Gastrocnemius medialis (tissue), 4 donors: ENCODE measurements around the gene GNG11. TPM values are rescaled to one million over a fixed set of nuclear protein-coding genes. Genes with fewer than 3 reads are reported as not detected.

Experiments used
- ATAC-seq, 2 donors: fragments of 150-250 bp; one replicate each; pipeline ENCODE4 v1.9.1; 2016
- DNase-seq, 2 donors: peaks; one replicate each; pipeline ENCODE4 v3.0.0-alpha.2; 2019
- H3K27ac ChIP-seq, 4 donors: fragments of 200-600 bp; sonication (generic); 1 replicate in 1 of 4; 2 replicates in 3 of 4; pipeline ENCODE4 v1.5.1; 2016 to 2018; ENCODE audit warnings: mild to moderate bottlenecking in 2 of 4, moderate library complexity in 1 of 4
- H3K27me3 ChIP-seq, 3 donors: fragments of 200-600 bp; sonication (generic) in 2 of 3; 1 replicate in 1 of 3; 2 replicates in 2 of 3; pipeline versions ENCODE4 v1.5.1 to v1.6.0; 2016 to 2019; ENCODE audit warnings: mild to moderate bottlenecking in 1 of 3, moderate library complexity in 1 of 3
- H3K36me3 ChIP-seq, 2 donors: fragments of 200-600 bp; sonication (generic) in 1 of 2; one replicate each; pipeline ENCODE4 v1.5.1; 2017 to 2018
- H3K4me1 ChIP-seq, 2 donors: fragments of 200-600 bp; sonication (generic) in 1 of 2; one replicate each; pipeline ENCODE4 v1.5.1; 2016 to 2017; ENCODE audit warnings: mild to moderate bottlenecking in 2 of 2
- H3K4me3 ChIP-seq, 4 donors: fragments of 200-600 bp; sonication (generic) in 3 of 4; 1 replicate in 1 of 4; 2 replicates in 3 of 4; pipeline ENCODE4 v1.5.1; 2016 to 2019; ENCODE audit warnings: mild to moderate bottlenecking in 2 of 4
- H3K9me3 ChIP-seq, 3 donors: fragments of 200-600 bp; sonication (generic) in 2 of 3; 1 replicate in 1 of 3; 2 replicates in 2 of 3; pipeline ENCODE4 v1.5.1; 2016 to 2019
- CTCF ChIP-seq, 5 experiments: fragments of 450-650 bp in 3 of 5; fragments of 200-600 bp in 2 of 5; sonication (generic) in 2 of 5; IDR thresholded peaks in 4 of 5; conservative IDR thresholded peaks in 1 of 5; 1 replicate in 4 of 5; 2 replicates in 1 of 5; pipeline ENCODE4 v1.5.1; 2016 to 2019; ENCODE audit warnings: antibody characterized with exemption in 5 of 5, mild to moderate bottlenecking in 3 of 5, moderate library complexity in 3 of 5
- POLR2A ChIP-seq, 2 donors: fragments of 450-650 bp; IDR thresholded peaks; one replicate each; pipeline ENCODE4 v1.6.1; 2017; ENCODE audit warnings: antibody characterized with exemption in 2 of 2, mild to moderate bottlenecking in 2 of 2, moderate library complexity in 2 of 2
- in situ Hi-C, 4 donors: fragments of 200-750 bp; cut with MboI; loops; one replicate each; pipeline versions ENCODE4 v1.15.0 to v1.8.0; 2017; ENCODE audit warnings: low sequenced_read_pairs in 4 of 4
- intact Hi-C: fragments of 100-400 bp; cut with DNase I; formaldehyde crosslinking; loops from one replicate; pipeline ENCODE4 v1.15.1; 2023; ENCODE audit warnings: low total_unique reads
- total RNA-seq, 4 donors: library from RNA; depleted of rRNA; stranded (reverse); fragments of >200 nt; gene quantifications; one replicate each; pipeline versions ENCODE4 v1.1.0 to v1.2.3, GENCODE V29; 2016

GNG11 gene
- 10 to 100 TPM in 1 of 4 donors, 1 to 10 TPM in 3; 4.6 to 11.4 (median 6.9) TPM for total RNA-seq

DNA sequence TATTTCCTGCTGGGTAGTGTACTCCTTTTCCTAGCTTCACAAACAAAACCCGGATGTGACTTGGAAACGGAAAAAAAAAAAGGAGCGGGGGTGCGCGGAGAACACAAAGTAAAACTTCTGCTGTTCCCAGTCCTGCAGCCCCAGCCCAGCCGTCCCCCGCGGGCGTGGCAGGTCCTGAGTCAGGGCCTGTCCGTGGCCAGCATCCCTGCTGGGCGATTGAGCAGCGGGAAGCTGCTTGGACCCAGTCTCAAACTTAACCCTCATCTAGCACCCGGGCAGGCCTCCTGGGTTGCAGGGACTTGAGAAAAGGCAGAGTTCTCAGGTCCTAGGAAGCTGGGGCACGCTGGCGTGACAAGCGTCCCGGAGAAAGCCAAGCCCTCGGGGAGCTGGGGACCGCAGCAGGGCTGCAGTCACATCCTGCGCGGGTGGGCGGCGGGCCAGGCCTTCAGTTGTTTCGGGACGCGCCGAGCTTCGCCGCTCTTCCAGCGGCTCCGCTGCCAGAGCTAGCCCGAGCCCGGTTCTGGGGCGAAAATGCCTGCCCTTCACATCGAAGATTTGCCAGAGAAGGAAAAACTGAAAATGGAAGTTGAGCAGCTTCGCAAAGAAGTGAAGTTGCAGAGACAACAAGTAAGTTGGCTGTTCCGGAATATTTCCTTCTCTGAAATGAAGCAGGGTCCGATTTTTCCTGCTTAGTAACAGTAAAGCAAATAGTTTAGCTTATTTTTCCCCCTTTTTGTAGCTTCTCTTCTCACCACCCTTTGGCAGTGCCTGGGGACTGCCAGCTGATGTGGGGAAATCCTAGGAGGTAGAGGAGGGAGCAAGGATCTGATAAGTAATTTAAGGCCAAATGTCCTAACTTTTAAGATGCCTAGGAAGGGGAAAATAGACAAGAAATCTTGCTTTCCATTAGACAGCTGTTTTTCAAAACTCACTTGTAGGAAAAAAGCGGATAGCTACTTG is at the start of gene GNG11:
Gene GNG11, plus strand, starts transcription at position 129 of the 960 bp plus-strand sequence. Its CDS starts 403 bp downstream, at position 532.
- H3K4me3 ChIP-seq = peak within 1 kb of the TSS; percentile 58 to 68 (median 63)
- in situ Hi-C loops = no loop called here
- peak; percentile 69 to 72 for ATAC-seq

DNA sequence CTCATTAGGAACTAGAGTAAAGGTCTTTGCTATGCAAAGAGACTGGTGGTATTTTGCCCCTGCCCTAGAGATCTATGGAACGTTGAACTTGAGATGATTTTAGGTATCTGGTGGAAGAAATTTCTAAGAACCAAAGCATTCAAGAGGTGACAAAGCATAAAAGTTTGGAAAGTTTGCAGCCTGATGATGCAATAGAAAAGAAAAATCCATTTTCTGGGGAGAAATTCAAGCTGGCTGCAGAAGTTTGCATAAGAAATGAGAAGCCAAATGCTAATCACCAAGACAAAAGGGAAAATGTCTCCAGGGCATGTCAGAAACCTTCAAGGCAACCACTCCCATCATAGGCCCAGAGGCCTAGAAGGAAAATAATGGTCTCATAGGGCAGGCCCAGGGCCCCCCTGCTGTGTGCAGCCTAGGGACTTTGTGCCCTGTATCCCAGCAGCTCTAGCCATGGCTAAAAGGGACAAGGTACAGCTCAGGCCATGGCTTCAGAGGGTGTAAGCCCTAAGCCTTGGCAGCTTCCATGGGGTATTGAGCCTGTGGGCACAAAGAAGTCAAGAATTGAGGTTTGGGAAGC is 47.4 kb upstream of the GNG11 start:
- Histone ChIP-seq H3K4me1 (no peaks in the 10 kb centered on the region), H3K36me3 (no peaks in the 10 kb centered on the region), H3K27ac (no peak overlapping the region), H3K4me3 (no peak overlapping the region), H3K9me3 (no peaks in the 10 kb centered on the region), H3K27me3 (no peaks in the 10 kb centered on the region)
- DNase-seq (no peak), ATAC-seq (no peak)
- in situ Hi-C loops = no loop called here
- intact Hi-C loops = no loop called here
- TF ChIP-seq CTCF (IDR thresholded peaks at IDR 0.05 in 4 of 5, conservative IDR thresholded peaks at IDR 0.05 in 1 of 5) (no peak), POLR2A (IDR thresholded peaks at IDR 0.05) (no peak)

More for the DNA sequence above, at the start of gene GNG11:
- peaks cover 3 to 19% (median 10%) of the 10 kb centered on the region in 3 donors for H3K27me3 ChIP-seq
- no peak for TF ChIP-seq CTCF (IDR thresholded peaks at IDR 0.05 in 4 of 5, conservative IDR thresholded peaks at IDR 0.05 in 1 of 5)
- peak; percentile 21 to 40 for TF ChIP-seq POLR2A (IDR thresholded peaks at IDR 0.05)
- DNase-seq = peak; percentile 27 to 44
- H3K36me3 ChIP-seq = no peaks in the 10 kb centered on the region
- peaks cover 5 to 15% of the 10 kb centered on the region in 2 donors for H3K4me1 ChIP-seq
- no peaks in the 10 kb centered on the region for H3K9me3 ChIP-seq
- intact Hi-C loops = loop anchor here (2.0 to 10.0 kb wide), 2 partner anchors 83 to 373 kb away; partner anchors contain the start of gene BET1
- H3K27ac ChIP-seq = peak within 1 kb of the TSS; percentile 76 to 85 (median 82)

DNA sequence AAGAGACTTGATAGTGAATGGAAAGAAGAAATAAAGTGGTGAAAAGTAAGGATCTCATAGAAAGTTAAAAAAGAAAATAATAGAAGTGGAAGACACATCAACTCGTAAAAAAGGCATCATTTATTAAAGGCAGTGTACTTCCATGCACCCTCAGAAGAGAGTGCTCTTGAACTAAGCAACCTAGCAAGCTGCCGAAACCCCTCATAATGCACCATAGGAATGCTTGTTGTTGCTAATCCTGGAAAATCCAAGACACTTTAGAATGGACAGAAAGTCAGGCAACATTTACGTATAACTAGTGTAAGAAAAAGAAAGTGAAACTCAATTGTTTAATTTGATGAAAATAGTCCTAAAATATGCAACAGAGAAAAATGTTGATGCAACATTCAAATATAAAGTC is 43.8 kb upstream of the GNG11 start:
- intact Hi-C loops = no loop called here
- in situ Hi-C loops = loop anchor here in 2 of 4 donors (25.0 kb wide), 1 partner anchor 210 kb away; no protein-coding TSS in a partner anchor
- Histone ChIP-seq H3K9me3 (no peaks in the 10 kb centered on the region), H3K27me3 (no peaks in the 10 kb centered on the region), H3K4me3 (no peak overlapping the region), H3K36me3 (no peaks in the 10 kb centered on the region), H3K27ac (no peak overlapping the region), H3K4me1 (no peaks in the 10 kb centered on the region)
- no peak for TF ChIP-seq POLR2A (IDR thresholded peaks at IDR 0.05)
- TF ChIP-seq CTCF (IDR thresholded peaks at IDR 0.05 in 4 of 5, conservative IDR thresholded peaks at IDR 0.05 in 1 of 5) = no peak
- DNase-seq (no peak), ATAC-seq (no peak)

- ATAC-seq = no peak
- no peak for DNase-seq
- H3K36me3 ChIP-seq = no peaks in the 10 kb centered on the region
- no peaks in the 10 kb centered on the region for H3K27me3 ChIP-seq
- H3K4me1 ChIP-seq = no peaks in the 10 kb centered on the region
- no peak overlapping the region for H3K27ac ChIP-seq
- intact Hi-C loops (no loop called here), in situ Hi-C loops (loop anchor here in 2 of 4 donors (25.0 kb wide), 1 partner anchor 208 kb away; no protein-coding TSS in a partner anchor)
- H3K9me3 ChIP-seq = no peaks in the 10 kb centered on the region
- no peak overlapping the region for H3K4me3 ChIP-seq
- TF ChIP-seq CTCF (IDR thresholded peaks at IDR 0.05 in 4 of 5, conservative IDR thresholded peaks at IDR 0.05 in 1 of 5) (no peak), POLR2A (IDR thresholded peaks at IDR 0.05) (no peak)
Observed at GRCh38 chr7:93879356-93879755, 42.2 kb upstream of the GNG11 start.
